Fibroblast of skin of abdomen (primary cell): ENCODE data around the gene PRIM1. TPM values are rescaled to one million over a fixed set of nuclear protein-coding genes. Genes with fewer than 3 reads are reported as not detected.
"Not testable (repeated sequence)": the region's sequence is repeated elsewhere in the genome, so short reads cannot be mapped to it uniquely, and the experiment has no call there.

Experiments
- DNase-seq: peaks from one replicate; pipeline ENCODE4 v3.0.0-alpha.2; 2013
- polyA plus RNA-seq, 2 experiments: library from polyadenylated mRNA; unstranded; fragments of 120-200 nt; gene quantifications; one replicate each; pipeline ENCODE4 v1.2.1, GENCODE V29; 2013; ENCODE audit not compliant: insufficient read length in 2 of 2

The PRIM1 gene
- polyA plus RNA-seq (2013, experiment 1 of 2; ENCODE audit: insufficient read length), result 12.6 TPM
- 11.3 TPM for polyA plus RNA-seq (2013, experiment 2 of 2; ENCODE audit: insufficient read length)

DNA sequence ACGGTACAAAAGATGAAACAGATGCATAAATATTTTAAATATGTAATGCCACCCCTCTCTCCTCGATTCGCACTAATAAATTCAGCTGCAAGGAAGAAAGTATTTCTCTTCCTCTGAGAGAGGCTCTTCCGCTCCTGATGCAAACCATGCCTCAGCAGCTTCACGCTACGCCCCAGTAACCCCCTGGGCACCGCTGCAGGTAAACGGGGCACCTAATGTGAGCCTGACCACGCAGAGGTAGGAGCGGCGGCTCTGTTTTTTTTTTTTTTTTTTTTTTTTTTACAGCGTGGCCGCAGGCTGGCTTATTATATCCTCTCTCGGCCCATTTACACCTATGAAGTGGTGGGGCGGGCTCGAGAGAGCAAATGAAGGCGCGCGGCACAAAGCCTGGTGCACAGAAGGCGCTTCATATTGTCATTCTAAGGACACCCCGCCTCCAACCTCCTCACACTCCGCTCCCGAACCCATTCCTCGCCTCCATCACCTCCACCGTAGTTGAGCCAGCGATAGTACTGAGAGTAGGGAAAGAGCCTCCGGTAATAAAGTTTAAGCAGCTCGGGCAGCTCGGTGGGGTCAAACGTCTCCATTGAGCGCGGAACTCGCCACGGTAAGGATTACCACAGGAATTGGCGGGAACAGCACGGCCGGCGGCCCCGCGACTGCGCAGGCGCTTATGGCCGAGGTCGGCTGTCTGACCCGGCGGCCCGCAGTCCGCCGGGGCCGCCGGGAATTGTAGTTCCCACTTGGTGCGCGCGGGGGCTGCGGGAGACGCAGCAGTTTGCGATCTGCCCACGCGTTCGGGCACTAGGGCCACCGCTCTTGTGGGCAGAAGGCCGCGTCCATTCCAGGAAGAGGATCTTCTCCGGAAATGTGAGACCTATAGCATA, at the start of gene PRIM1:
PRIM1 (minus strand) TSS at position 612 of the 887 bp plus-strand sequence; CDS start at position 587, 25 bp downstream.
- DNase-seq, result peak; percentile 80

- DNase-seq, result no peak
Observed at GRCh38 chr12:56800221-56800620, 48.1 kb upstream of the PRIM1 start.

DNA sequence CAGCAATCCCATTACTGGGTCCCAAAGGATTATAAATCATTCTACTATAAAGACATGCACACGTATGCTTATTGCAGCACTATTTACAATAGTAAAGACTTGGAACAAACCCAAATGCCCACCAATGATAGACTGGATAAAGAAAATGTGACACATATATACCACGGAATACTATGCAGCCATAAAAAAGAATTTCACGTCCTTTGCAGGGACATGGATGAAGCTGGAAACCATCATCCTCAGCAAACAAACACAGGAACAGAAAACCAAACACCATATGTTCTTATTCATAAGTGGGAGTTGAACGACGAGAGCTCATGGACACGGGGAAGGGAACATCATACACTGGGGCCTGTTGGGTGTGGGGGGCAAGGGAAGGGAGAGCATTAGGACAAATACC, 47.2 kb upstream of the PRIM1 start:
- not testable (repeated sequence) for DNase-seq

- not testable (repeated sequence) for DNase-seq
Observed at GRCh38 chr12:56795791-56796190, 43.7 kb upstream of the PRIM1 start.

DNA sequence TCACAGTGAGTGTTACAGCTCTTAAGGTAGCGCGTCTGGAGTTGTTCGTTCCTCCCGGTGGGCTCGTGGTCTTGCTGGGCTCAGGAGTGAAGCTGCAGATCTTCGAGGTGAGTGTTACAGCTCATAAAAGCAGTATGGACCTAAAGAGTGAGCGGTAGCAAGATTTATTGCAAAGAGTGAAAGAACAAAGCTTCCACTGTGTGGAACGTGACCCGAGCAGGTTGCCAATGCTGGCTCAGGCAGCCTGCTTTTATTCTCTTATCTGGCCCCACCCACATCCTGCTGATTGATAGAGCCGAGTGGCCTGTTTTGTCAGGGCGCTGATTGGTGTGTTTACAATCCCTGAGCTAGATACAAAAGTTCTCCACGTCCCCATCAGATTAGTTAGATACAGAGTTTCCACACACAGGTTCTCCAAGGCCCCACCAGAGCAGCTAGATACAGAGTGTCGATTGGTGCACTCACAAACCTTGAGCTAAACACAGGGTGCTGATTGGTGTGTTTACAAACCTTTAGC, 43.0 kb upstream of the PRIM1 start:
- DNase-seq, result not testable (repeated sequence)

- not testable (repeated sequence) for DNase-seq
Observed at GRCh38 chr12:56793124-56793523, 41.0 kb upstream of the PRIM1 start.

DNA sequence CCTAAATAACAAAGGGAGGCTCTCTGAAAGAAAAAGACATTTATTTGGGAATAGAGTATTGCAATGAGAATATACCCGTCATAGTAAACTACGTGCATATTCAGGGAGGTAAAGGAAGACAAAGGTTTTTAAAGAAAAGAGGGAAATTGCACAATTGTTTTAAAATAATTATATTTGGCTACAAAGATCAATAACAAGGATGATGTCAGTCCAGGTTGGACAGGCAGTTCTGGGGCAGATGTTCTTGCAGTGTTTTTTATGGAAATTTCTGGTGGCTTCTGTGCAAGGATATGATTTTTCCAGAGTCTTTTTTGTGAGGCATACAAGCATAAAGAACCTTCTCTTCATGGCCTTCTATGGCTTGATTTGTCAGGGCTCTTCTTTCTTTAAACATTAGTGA, 40.6 kb upstream of the PRIM1 start:
- DNase-seq, result no peak

- DNase-seq, result not testable (repeated sequence)
Observed at GRCh38 chr12:56789429-56789828, 37.3 kb upstream of the PRIM1 start.

DNA sequence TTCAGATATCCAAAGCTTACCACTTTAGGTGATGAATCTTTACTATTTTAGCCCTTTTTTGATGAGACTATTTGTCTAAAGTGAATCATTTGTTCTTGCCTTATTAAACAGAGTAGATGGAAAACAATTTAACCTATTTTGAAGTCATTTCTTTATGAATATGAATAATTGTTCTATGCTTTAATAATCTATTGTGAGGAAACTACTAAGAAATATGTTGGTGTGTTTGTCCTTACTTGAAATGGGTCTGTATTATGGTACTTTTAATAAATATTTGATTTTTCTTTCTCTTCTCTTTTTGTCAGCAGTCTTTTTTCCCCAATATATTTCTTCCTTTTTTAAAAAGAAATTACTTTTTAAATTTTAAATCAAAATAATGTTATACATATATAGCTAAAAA, 35.4 kb upstream of the PRIM1 start:
- no peak for DNase-seq

GRCh38 chr12:56785874-56786273, 33.8 kb upstream of the PRIM1 start:
- DNase-seq, result no peak

DNA sequence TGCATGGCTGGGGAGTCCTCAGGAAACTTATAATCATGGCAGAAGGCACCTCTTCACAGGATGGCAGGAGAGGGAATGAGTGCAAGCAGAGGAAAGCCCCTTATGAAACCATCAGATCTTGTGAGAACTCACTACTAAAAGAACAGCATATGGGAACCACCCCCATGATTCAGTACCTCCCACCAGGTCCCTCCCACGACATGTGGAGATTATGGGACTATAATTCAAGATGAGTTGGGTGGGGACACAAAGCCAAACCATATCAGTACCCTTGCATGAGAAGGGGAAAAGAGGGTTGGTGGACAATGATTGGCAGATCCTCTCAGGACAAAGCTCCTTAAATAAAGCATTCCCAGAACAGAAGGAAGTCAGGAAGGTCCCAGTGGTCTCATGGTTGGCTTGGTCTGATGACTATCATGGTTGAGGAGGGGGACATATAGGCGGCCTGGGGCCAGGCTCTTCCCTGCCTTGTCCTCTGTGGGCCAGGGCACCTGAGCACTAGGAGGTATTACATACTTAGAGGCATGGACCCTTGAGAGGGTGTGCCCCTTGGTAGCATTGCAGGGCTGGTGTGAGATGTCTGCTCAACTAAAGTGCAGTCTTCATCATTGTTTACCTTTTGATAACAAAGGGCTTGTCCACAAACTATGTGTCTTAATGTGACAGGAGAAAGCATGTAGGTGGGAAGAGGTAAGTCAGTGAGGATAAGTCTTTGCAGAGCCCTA, 33.2 kb upstream of the PRIM1 start:
- DNase-seq, result no peak

DNA sequence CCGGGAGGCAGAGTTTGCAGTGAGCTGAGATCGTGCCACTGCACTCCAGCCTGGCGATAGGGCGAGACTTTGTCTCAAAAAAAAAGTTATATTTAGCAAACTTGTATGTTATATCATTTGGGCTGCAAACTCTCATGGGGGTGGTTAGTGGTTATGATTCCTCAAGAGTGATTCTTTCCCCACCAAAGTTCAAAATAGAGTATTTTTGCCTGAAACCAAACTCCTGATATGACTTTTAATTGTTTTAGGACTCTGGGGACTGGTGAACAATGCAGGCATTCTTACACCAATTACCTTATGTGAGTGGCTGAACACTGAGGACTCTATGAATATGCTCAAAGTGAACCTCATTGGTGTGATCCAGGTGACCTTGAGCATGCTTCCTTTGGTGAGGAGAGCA, 29.6 kb upstream of the PRIM1 start:
- no peak for DNase-seq

DNA sequence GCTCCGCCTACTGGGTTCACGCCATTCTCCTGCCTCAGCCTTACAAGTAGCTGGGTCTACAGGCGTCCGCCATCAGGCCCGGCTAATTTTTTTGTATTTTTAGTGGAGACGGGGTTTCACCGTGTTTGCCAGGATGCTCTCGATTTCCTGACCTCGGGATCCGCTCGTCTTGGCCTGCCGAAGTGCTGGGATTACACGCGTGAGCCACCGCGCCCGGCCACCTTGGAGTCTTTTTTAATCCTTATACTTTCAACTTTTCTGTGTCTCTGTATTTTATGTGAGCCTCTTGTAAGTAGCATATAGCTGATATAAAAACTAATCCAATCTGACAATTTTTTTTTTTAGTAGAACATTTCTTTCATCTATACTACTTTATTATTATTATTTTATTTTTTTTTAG, 26.6 kb upstream of the PRIM1 start:
- no peak for DNase-seq

DNA sequence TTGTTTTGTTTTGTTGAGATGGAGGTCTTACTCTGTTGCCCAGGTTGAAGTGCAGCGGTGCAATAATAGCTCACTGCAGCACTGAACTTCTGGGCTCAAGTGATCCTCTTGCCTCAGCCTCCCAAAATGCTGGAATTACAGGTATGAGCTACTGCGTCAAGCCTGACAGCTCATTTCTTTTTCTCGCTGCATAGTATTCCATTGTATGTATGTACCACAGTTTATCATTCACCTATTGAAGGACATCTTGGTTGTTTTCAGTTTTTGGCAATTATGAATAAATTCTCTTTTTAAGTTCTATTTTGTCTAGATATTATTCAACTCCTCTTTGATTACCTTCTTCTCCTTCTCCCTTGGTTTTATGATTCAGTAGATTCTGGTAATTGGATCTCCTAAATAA, 24.5 kb upstream of the PRIM1 start:
- DNase-seq, result no peak

DNA sequence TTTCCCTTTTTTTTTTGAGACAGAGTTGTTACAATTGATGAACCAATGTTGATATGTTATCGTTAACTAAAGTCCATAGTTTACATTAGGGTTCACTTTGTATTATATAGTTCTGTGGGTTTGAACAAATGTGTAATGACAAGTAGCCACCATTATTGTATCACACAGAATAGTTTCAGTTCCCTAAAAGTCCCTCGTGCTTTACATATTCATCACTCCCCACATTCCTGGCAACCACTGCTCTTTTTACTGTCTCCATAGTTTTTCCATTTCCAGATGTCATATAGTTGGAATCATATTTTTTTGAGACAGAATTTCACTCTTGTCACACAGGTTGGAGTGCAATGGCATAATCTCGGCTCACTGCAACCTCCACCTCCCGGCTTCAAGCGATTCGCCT, 23.5 kb upstream of the PRIM1 start:
- peak; percentile 17 for DNase-seq

- DNase-seq, result no peak
Observed at GRCh38 chr12:56773113-56773512, 21.0 kb upstream of the PRIM1 start.

DNA sequence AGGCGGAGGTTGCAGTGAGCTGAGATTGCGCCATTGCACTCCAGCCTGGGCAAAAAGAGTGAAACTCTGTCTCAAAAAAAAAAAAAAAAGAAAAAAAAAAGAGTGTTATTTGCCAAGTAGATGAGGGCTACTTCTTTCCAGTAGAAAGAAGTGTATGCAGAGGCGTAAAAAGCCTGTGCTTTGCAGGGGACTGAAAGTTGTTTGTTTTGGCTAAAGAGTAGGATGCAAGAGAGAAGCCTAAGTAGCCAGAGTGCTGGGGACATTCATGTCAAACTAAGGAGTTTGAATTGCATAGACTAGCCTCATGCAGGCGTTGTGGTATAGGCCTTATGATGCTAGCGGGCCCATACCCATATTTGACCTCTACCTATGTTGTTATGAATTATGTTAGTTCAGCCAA, 20.5 kb upstream of the PRIM1 start:
- no peak for DNase-seq

DNA sequence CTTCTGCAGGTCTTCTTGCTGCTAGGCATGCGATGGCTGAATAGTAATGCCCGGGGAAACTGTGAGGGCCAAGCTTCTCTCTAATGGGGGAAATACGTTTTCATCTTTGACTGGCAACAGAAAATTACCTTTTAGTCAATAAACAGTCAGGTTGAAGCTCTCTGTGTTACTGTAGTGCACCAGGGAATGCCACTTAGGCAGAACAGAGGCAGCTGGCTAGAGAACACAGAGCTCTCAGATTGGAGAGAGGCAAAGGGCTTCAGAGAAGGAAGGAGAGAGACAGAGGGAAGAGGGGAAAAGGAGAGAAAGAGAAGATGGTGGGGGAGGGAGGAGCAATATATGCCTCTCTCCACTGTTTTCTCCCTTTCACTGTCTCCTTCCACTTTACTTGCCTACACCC, 17.7 kb upstream of the PRIM1 start:
- DNase-seq, result no peak

DNA sequence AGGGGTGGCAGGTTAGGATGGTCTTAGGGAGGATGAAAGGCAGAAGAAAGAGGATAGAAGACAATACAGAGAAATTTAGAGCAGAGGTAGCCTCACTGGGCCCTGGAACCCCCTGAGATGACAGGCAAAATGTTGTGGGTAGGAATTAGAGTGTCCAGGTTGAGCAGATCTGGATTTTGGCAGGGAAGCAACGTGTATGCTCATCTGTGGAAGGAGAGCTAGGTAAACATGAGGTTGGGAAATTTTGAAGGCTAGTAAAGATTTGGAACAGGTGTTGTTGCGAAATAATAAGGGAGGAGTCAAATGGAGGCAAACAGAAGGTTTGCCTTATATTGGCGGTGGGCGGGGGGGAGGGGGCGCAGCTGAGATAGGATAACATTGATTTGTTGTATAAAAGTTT, 16.3 kb upstream of the PRIM1 start:
- no peak for DNase-seq

- DNase-seq, result no peak
Observed at GRCh38 chr12:56766535-56766934, 14.4 kb upstream of the PRIM1 start.

DNA sequence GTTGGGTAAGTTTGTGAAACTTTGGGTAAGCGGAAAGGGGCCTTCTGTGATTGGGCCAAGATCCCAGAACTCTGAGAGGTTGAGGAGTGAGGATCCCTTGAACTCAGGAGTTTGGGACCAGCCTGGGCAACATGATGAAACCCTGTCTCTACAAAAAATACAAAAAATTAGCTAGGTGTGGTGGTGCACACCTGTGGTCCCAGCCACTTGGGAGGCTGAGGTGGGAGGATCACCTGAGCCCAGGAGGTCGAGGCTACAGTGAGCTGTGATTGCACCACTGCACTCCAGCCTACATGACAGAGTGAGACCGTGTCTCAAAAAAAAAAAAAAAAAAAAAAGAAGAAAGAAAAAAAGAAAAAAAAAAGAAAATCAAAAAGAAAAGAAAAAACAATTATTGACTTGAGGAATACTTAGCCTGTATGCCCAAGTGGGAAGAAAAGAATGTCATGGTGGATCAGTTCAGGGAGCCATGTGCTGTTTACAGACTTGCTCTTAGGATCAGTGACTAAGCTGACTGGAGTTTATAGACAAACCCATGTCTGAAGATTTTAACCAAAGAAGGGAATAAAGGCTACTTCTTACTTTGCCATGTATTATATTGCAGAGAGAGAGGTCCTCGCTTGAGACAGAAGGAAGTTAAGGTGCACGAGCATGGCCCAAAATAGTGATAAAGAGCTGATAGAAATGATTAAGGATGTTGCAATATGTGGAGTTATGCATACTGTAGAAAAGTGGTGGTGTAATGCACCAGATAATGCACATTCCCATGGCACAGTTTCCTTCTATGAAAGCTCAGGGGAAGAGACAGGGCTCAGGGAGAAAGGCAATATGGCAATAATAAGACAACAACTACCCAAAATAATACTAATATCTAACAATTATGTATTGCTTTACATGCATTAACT, 11.9 kb upstream of the PRIM1 start:
- DNase-seq, result peak; percentile 51

- no peak for DNase-seq
Observed at GRCh38 chr12:56761812-56762211, 9.7 kb upstream of the PRIM1 start.
